Parathyroid adenoma (tissue), 2 donors: ENCODE data around the gene VIPR2.

Source experiments
- H2AFZ ChIP-seq: fragments of 300-600 bp; sonication (generic); one replicate; pipeline ENCODE4 v1.7.0; 2017; ENCODE audit warnings: antibody characterized with exemption, mild to moderate bottlenecking
- H3K27ac ChIP-seq: fragments of 300-600 bp; sonication (generic); one replicate; pipeline ENCODE4 v1.7.0; 2017
- H3K27me3 ChIP-seq: fragments of 300-600 bp; sonication (generic); one replicate; pipeline ENCODE4 v1.7.0; 2017; ENCODE audit warnings: low read length; ENCODE audit not compliant: control insufficient read depth, insufficient read depth
- H3K36me3 ChIP-seq: fragments of 300-600 bp; sonication (generic); one replicate; pipeline ENCODE4 v1.7.0; 2017; ENCODE audit warnings: low read length; ENCODE audit not compliant: control insufficient read depth, insufficient read depth
- H3K4me1 ChIP-seq: fragments of 300-600 bp; sonication (generic); one replicate; pipeline ENCODE4 v1.7.0; 2017; ENCODE audit warnings: control low read depth
- H3K4me2 ChIP-seq: fragments of 300-600 bp; sonication (generic); one replicate; pipeline ENCODE4 v1.7.0; 2017; ENCODE audit warnings: low read length
- H3K4me3 ChIP-seq: fragments of 300-600 bp; sonication (generic); one replicate; pipeline ENCODE4 v1.7.0; 2017; ENCODE audit warnings: low read depth, low read length
- H3K79me2 ChIP-seq: fragments of 300-600 bp; sonication (generic); one replicate; pipeline ENCODE4 v1.7.0; 2017; ENCODE audit warnings: control low read depth
- H3K9ac ChIP-seq: fragments of 300-600 bp; sonication (generic); one replicate; pipeline ENCODE4 v1.7.0; 2017; ENCODE audit warnings: mild to moderate bottlenecking
- H3K9me3 ChIP-seq: fragments of 300-600 bp; sonication (generic); one replicate; pipeline ENCODE4 v1.7.0; 2017; ENCODE audit warnings: low read length; ENCODE audit not compliant: control insufficient read depth
- TF ChIP-seq, protein P1 (sequence below): fragments of 300-600 bp; sonication (generic); IDR thresholded peaks from one replicate; pipeline ENCODE4 v1.7.0; 2017; ENCODE audit warnings: antibody characterized with exemption, mild to moderate bottlenecking
- donor health status: primary hyperparathyroidism.

The VIPR2 gene

DNA sequence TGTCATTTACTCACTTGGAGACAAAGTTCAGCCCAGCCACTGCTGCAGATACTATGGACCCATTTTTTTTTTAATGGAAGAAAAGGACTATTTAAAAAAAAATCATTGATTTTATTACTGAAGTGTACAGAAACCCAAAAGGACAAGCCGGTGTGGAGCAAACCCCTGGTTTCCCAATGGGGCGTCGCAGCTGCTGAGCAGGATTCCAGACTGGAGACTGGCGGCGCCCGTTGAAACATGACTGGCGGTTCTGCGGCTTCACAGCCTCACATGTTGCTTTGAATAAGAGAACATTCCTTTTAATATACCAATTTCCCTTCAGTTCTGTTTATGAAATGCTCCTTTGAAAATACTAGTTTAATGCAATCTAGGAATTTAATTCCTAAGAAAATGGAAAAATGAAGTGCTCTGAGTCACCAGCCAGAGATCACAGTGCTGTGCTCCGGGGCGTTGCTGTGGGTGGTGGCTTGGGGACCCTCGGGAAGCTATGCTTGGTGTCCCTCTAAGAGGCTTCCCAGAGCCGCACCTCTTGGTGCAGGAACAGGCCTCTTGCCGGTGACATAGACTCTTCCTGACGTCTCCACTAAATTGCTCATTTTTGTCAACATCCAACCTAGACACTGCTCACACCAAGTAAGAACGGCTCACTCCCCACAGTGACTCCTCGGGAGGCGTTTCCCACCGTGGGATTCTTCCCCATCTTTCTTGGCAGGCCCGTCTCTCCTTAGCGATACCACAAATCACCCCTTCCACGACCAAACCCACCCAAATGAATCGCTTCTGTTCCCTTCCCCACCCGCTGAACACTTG lies 12.0 kb upstream of the VIPR2 start:
- Histone ChIP-seq H2AFZ (no peak overlapping the region), H3K36me3 (no peaks in the 10 kb centered on the region), H3K27ac (no peak overlapping the region), H3K9ac (no peak overlapping the region), H3K79me2 (no peaks in the 10 kb centered on the region), H3K4me1 (no peaks in the 10 kb centered on the region), H3K27me3 (no peaks in the 10 kb centered on the region), H3K9me3 (no peaks in the 10 kb centered on the region), H3K4me3 (no peak overlapping the region), H3K4me2 (no peak overlapping the region)
- TF ChIP-seq, protein P1, sequence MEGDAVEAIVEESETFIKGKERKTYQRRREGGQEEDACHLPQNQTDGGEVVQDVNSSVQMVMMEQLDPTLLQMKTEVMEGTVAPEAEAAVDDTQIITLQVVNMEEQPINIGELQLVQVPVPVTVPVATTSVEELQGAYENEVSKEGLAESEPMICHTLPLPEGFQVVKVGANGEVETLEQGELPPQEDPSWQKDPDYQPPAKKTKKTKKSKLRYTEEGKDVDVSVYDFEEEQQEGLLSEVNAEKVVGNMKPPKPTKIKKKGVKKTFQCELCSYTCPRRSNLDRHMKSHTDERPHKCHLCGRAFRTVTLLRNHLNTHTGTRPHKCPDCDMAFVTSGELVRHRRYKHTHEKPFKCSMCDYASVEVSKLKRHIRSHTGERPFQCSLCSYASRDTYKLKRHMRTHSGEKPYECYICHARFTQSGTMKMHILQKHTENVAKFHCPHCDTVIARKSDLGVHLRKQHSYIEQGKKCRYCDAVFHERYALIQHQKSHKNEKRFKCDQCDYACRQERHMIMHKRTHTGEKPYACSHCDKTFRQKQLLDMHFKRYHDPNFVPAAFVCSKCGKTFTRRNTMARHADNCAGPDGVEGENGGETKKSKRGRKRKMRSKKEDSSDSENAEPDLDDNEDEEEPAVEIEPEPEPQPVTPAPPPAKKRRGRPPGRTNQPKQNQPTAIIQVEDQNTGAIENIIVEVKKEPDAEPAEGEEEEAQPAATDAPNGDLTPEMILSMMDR, result no peak

- no peak overlapping the region for H3K4me2 ChIP-seq
- H3K9me3 ChIP-seq, result no peaks in the 10 kb centered on the region
Observed at GRCh38 chr7:159155410-159155809, 10.7 kb upstream of the VIPR2 start.

DNA sequence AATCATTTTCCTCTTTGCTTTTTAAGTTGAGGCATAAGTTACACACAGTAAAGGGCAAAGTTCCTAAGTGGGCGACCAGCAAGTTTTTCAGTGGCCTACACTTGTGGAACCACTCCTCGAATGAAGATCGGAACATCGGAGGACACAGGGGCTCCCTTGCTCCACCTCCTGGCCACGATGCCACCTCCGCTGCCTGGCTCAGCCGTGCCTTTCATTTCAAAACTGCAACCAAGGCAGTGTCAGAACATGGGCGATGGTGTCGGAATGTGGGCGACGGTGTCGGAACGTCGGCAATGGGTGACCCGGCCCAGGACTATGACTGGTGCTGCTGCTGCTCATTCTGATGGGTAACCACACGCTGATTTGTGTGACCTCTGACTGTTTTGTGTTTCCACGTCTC lies 9.6 kb upstream of the VIPR2 start:
- H3K27me3 ChIP-seq, result no peaks in the 10 kb centered on the region
- TF ChIP-seq, protein P1, result no peak
- H3K9ac ChIP-seq, result no peak overlapping the region
- no peak overlapping the region for H2AFZ ChIP-seq
- no peaks in the 10 kb centered on the region for H3K36me3 ChIP-seq
- no peaks in the 10 kb centered on the region for H3K9me3 ChIP-seq
- H3K4me2 ChIP-seq, result no peak overlapping the region
- H3K4me3 ChIP-seq, result no peak overlapping the region
- H3K79me2 ChIP-seq, result no peaks in the 10 kb centered on the region
- H3K4me1 ChIP-seq, result no peaks in the 10 kb centered on the region
- no peak overlapping the region for H3K27ac ChIP-seq

More at GRCh38 chr7:159155410-159155809, 10.7 kb upstream of the VIPR2 start:
- H3K27me3 ChIP-seq, result no peaks in the 10 kb centered on the region
- H3K9ac ChIP-seq, result no peak overlapping the region
- no peaks in the 10 kb centered on the region for H3K36me3 ChIP-seq
- no peaks in the 10 kb centered on the region for H3K4me1 ChIP-seq
- H3K27ac ChIP-seq, result no peak overlapping the region
- no peaks in the 10 kb centered on the region for H3K79me2 ChIP-seq
- H3K4me3 ChIP-seq, result no peak overlapping the region
- H2AFZ ChIP-seq, result no peak overlapping the region
- TF ChIP-seq, protein P1, result no peak

DNA sequence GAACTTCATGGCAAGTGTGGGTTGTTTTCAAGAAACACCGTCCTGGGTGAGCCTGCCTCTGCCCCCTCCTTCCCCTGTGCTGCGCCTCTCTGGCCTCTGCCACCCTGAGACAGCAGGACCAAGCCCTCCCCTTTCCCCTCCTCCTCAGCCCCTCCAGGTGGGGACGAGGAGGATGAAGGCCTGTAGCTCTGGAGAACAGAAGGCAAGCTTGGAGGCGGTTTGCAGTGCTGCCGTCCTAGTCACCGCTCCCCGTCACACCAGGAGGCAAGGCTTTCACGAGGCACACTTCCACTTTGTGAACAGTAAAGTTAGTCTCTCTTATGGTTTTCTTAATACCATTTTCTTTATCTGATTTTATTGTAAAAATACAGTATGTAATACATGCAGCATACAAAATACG lies 8.8 kb upstream of the VIPR2 start:
- Histone ChIP-seq H3K79me2 (no peaks in the 10 kb centered on the region), H3K27me3 (no peaks in the 10 kb centered on the region), H3K4me2 (no peak overlapping the region), H3K4me1 (no peaks in the 10 kb centered on the region), H3K4me3 (no peak overlapping the region), H2AFZ (no peak overlapping the region), H3K9me3 (no peaks in the 10 kb centered on the region), H3K36me3 (no peaks in the 10 kb centered on the region), H3K27ac (no peak overlapping the region), H3K9ac (no peak overlapping the region)
- TF ChIP-seq, protein P1, result no peak

GRCh38 chr7:159152816-159153215 lies 8.1 kb upstream of the VIPR2 start:
- no peak overlapping the region for H3K9ac ChIP-seq
- TF ChIP-seq, protein P1, result no peak
- H3K9me3 ChIP-seq, result no peaks in the 10 kb centered on the region
- no peak overlapping the region for H3K27ac ChIP-seq
- H3K79me2 ChIP-seq, result no peaks in the 10 kb centered on the region
- no peak overlapping the region for H3K4me3 ChIP-seq
- H3K4me1 ChIP-seq, result no peaks in the 10 kb centered on the region
- H3K4me2 ChIP-seq, result no peak overlapping the region
- no peaks in the 10 kb centered on the region for H3K36me3 ChIP-seq
- no peaks in the 10 kb centered on the region for H3K27me3 ChIP-seq
- no peak overlapping the region for H2AFZ ChIP-seq
